KBM-7 (cell line): ENCODE measurements around the gene TEX19.
A peak's percentile ranks its signal among the peaks of the same experiment; 100 is the strongest.

Experiments used
- DNase-seq: peaks from one replicate; pipeline ENCODE4 v3.0.0-alpha.2; 2015
- in situ Hi-C: fragments of 300-500 bp; cut with MboI; formaldehyde crosslinking; loops from 2 replicates; pipeline ENCODE4 v1.14.3; 2020; ENCODE audit warnings: low sequenced_read_pairs, low pct_unique_long_range_greater_than_20kb, mixed read lengths

Gene TEX19

GRCh38 chr17:82320956-82321927 lies 37.8 kb upstream of the TEX19 start:
- in situ Hi-C loops, result no loop called here
- no peak for DNase-seq

GRCh38 chr17:82321947-82322466 lies 37.0 kb upstream of the TEX19 start:
- DNase-seq, result no peak
- in situ Hi-C loops, result no loop called here

DNA sequence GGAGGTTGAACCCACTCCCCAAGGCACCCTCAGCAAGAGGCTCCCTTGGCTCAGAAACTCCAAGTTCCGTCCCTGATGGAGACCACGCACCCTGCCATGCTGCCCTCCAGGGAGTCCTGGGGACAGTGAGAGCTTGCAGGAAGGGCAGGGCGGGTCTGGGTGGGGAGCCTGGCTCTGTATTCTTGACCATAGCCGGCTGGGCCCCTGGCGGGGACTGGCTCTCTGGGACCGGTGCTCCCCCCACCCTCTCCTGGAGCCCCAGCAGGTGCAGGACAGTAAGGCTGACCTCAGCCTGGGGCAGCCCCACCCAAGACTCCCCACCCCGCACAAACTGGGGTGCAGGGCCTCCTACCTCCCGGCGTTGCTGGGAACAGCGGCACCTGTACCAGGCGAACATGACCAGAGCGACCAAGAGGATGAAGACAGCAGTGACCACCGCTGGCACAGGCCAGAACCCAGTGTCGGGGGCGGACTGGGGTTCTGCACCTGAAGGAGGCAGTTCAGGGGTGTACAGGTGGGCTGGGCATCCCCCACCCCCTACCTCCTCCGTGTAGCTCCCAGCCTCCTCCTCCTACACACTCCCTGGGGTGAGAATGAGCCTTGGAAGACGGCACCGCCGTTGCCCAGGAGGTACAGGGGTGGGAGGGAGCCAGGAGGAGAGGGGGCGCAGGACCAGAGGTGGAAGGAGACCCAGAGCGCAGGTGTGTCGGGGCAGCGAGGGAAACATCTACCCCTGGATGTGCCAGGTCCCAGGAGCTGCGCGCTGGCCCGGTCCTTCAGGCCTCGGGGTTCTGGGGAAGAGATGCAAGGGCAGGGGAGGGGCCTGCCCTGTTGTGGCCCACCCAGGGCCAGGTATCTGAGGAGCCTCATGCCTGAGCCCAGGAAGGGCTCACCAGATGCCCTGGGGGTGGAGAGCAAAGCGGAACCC lies 36.3 kb upstream of the TEX19 start:
- no peak for DNase-seq
- in situ Hi-C loops, result no loop called here

GRCh38 chr17:82323514-82324234 lies 35.4 kb upstream of the TEX19 start:
- in situ Hi-C loops, result no loop called here
- no peak for DNase-seq

- in situ Hi-C loops, result no loop called here
- DNase-seq, result no peak
Observed at GRCh38 chr17:82324566-82325285, 34.3 kb upstream of the TEX19 start.

GRCh38 chr17:82325286-82326180 lies 33.5 kb upstream of the TEX19 start:
- no peak for DNase-seq
- in situ Hi-C loops, result no loop called here

DNA sequence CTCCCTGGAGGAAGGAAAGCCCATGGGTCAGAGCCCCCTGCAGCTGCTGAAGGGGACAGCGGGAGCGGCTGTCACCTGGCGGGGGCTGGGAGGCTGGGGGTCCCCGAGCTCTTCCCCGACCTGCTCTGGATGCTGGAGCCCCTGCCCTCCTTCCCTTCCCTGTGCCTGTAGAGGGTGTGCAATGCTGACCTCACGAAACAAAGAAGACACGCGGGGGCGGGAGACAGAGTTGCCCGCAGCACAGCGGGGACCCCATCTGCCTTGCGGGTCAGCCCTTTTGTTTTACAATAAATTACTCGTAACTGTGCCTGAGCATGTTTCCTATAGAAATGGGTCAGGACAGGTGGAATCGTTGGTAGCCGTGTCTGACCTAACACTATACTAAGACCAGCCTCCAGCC lies 31.8 kb upstream of the TEX19 start:
- in situ Hi-C loops, result no loop called here
- DNase-seq, result no peak

- in situ Hi-C loops, result no loop called here
- DNase-seq, result no peak
Observed at GRCh38 chr17:82327757-82328140, 31.3 kb upstream of the TEX19 start.

- in situ Hi-C loops, result no loop called here
- DNase-seq, result no peak
Observed at GRCh38 chr17:82328141-82328993, 30.7 kb upstream of the TEX19 start.

- no peak for DNase-seq
- in situ Hi-C loops, result no loop called here
Observed at GRCh38 chr17:82328994-82329507, 30.0 kb upstream of the TEX19 start.

DNA sequence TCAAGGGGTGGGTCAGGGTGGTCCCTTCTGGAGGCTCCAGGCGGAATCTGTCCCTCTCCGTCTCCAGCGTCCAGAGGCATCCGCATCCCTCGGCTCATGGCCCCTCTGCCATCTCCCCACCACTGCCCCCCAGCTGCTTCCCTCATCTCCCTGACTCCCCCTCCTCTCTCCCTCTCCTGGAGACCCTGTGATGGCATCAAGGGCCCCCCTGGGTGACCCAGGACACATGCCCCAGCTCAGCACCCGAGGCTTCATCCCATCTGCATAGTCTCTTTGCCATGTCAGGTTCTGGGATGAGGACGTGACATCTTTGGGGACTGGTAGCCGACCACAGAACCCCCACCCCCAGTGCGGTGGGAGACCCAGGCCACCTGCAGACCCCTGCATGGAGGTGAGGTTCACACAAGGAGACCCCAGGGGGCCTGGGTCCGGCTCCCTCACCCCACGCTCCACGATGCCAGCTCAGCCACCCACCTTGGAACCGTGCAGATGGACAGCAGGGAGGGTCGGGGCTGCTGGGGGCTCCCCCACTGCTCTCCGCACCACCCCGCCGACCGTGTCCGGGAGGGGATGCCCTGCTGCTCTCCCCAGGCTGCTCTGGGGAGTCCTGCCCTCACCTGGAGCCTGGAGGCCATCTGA lies 29.2 kb upstream of the TEX19 start:
- DNase-seq, result no peak
- in situ Hi-C loops, result no loop called here

GRCh38 chr17:82330322-82331239 lies 28.5 kb upstream of the TEX19 start:
- in situ Hi-C loops, result no loop called here
- peak; percentile 46 for DNase-seq

GRCh38 chr17:82331345-82331939 lies 27.6 kb upstream of the TEX19 start:
- in situ Hi-C loops, result no loop called here
- no peak for DNase-seq

DNA sequence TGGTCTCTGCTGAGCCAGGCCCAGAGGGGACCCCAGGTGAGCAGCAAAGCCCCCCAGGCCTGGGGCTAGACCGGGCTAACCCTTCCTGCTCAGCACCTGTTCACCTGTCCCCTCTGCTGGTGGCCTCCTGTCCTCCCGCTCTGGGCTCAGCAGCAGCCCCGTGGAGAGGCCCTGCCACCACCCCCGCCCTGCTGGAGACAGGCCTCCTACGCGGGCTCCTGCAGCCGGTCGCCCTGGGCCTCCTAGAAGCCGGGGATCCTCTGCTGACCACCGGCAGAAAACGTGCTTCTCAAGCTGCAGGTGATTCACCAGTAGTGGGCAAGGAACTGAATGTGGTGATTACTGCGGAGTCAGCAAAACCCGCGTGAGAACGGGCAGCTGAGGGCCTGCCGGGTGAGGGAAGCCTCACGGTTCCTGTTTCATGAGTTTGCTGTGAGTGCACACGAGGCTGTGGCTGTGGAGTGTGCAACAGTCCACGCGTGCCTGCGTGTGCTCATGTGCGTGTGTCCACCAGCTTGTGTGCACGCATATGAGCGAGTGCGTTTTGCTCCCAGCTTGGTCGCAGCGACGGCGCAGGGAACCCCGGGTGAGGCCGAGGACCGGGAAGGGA lies 26.3 kb upstream of the TEX19 start:
- in situ Hi-C loops, result no loop called here
- peak; percentile 42 for DNase-seq
